Body of pancreas (tissue), 4 donors: ENCODE measurements around the gene ALDH9A1.

Source experiments
- CTCF ChIP-seq, 7 experiments: fragments of 450-650 bp in 4 of 7; fragments of 200-600 bp in 3 of 7; sonication (generic) in 3 of 7; IDR thresholded peaks; one replicate each; pipeline ENCODE4 v1.5.1; 2016 to 2019; ENCODE audit warnings: antibody characterized with exemption in 7 of 7
- POLR2A ChIP-seq, 3 donors: fragments of 450-650 bp; IDR thresholded peaks; one replicate each; pipeline ENCODE4 v1.6.1; 2016; ENCODE audit warnings: antibody characterized with exemption in 3 of 3, mild to moderate bottlenecking in 2 of 3

GRCh38 chr1:165738794-165739193 lies 40.4 kb upstream of the ALDH9A1 start:
- TF ChIP-seq CTCF (IDR thresholded peaks at IDR 0.05) (no peak), POLR2A (IDR thresholded peaks at IDR 0.05) (no peak)
